Keratinocyte (primary cell): Measurements from ENCODE around the gene BSCL2. TPM values are rescaled to one million over a fixed set of nuclear protein-coding genes. Genes with fewer than 3 reads are reported as not detected.
A peak's percentile ranks its signal among the peaks of the same experiment; 100 is the strongest.

Source experiments
- DNase-seq: peaks from one replicate; pipeline ENCODE4 v3.0.0-alpha.2; 2011; ENCODE audit warnings: low read depth, missing footprints, low spot score
- FAIRE-seq: peaks from 2 replicates; lab custom pipeline; 2011; peaks lifted over from hg19 to GRCh38; lab: Jason Lieb, UNC
- H2AFZ ChIP-seq: 2 replicates; pipeline ENCODE4 v1.6.0; 2012; ENCODE audit warnings: low read length, control low read depth, inconsistent platforms; ENCODE audit not compliant: control insufficient read depth
- H3K27ac ChIP-seq: 2 replicates; pipeline ENCODE4 v1.5.1; 2011; ENCODE audit warnings: low read length; ENCODE audit not compliant: control insufficient read depth, insufficient read depth
- H3K27me3 ChIP-seq: 3 replicates; pipeline ENCODE4 v1.6.0; 2011; ENCODE audit warnings: low read length; ENCODE audit not compliant: control insufficient read depth, insufficient read depth; ENCODE audit errors: extremely low read depth
- H3K36me3 ChIP-seq, 2 experiments: 2 replicates in 1 of 2; 3 replicates in 1 of 2; pipeline ENCODE4 v1.5.1; 2011; ENCODE audit warnings: low read length in 2 of 2, mild to moderate bottlenecking in 1 of 2; ENCODE audit not compliant: control insufficient read depth in 2 of 2, insufficient read depth in 2 of 2; ENCODE audit errors: extremely low read depth in 1 of 2
- H3K4me1 ChIP-seq: 3 replicates; pipeline ENCODE4 v1.5.1; 2011; ENCODE audit warnings: low read length; ENCODE audit not compliant: control insufficient read depth, insufficient read depth; ENCODE audit errors: extremely low read depth
- H3K4me2 ChIP-seq: 3 replicates; pipeline ENCODE4 v1.6.0; 2011; ENCODE audit warnings: low read depth, low read length; ENCODE audit not compliant: control insufficient read depth, insufficient read depth; ENCODE audit errors: extremely low read depth
- H3K4me3 ChIP-seq, 3 experiments: fragments of 200-600 bp in 1 of 3; sonication (generic) in 1 of 3; 2 replicates in 2 of 3; 3 replicates in 1 of 3; pipeline ENCODE4 v1.5.1; 2011 to 2016; ENCODE audit warnings: low read length in 3 of 3, mild to moderate bottlenecking in 3 of 3, control low read depth in 2 of 3, inconsistent platforms in 1 of 3, low read depth in 1 of 3, mixed read lengths in 1 of 3, mixed run types in 1 of 3, moderate library complexity in 1 of 3; ENCODE audit not compliant: control insufficient read depth in 2 of 3, insufficient read depth in 2 of 3; ENCODE audit errors: extremely low read depth in 1 of 3
- H3K79me2 ChIP-seq: 2 replicates; pipeline ENCODE4 v1.6.0; 2012; ENCODE audit warnings: low read length; ENCODE audit not compliant: control insufficient read depth, insufficient read depth
- H3K9ac ChIP-seq: 3 replicates; pipeline ENCODE4 v1.6.0; 2011; ENCODE audit warnings: low read length; ENCODE audit not compliant: control insufficient read depth, insufficient read depth; ENCODE audit errors: extremely low read depth
- H3K9me1 ChIP-seq: 3 replicates; pipeline ENCODE4 v1.6.0; 2011; ENCODE audit warnings: low read length; ENCODE audit not compliant: control insufficient read depth, insufficient read depth; ENCODE audit errors: extremely low read depth
- H3K9me3 ChIP-seq: 2 replicates; pipeline ENCODE4 v1.5.1; 2012; ENCODE audit warnings: low read depth, low read length; ENCODE audit not compliant: control insufficient read depth
- H4K20me1 ChIP-seq: 3 replicates; pipeline ENCODE4 v1.6.0; 2011; ENCODE audit warnings: low read length; ENCODE audit not compliant: control insufficient read depth, insufficient read depth; ENCODE audit errors: extremely low read depth
- CTCF ChIP-seq, 3 experiments: IDR thresholded peaks in 1 of 3; conservative IDR thresholded peaks in 1 of 3; optimal IDR thresholded peaks in 1 of 3; 2 replicates in 2 of 3; 3 replicates in 1 of 3; pipeline versions ENCODE3 to v1.5.1; 2011; ENCODE audit warnings: low read length in 3 of 3, mild to moderate bottlenecking in 3 of 3, moderate library complexity in 2 of 3, control low read depth in 1 of 3, inconsistent platforms in 1 of 3; ENCODE audit not compliant: insufficient read depth in 2 of 3; ENCODE audit errors: extremely low read depth in 1 of 3
- EZH2 ChIP-seq: IDR thresholded peaks from one replicate; pipeline ENCODE4 v1.6.1; 2012; ENCODE audit warnings: inconsistent platforms, mild to moderate bottlenecking, low read length, moderate library complexity
- dilution Hi-C: fragments of 300-500 bp; cut with MboI; formaldehyde crosslinking; loops from one replicate; pipeline ENCODE4 v1.7.0; 2020; ENCODE audit warnings: low sequenced_read_pairs; ENCODE audit not compliant: extremely low pct_ligation_motif_present
- polyA plus RNA-seq, 5 experiments: library from polyadenylated mRNA; depleted of rRNA in 3 of 5; stranded (reverse) in 3 of 5; stranded (forward) in 1 of 5; unstranded in 1 of 5; fragments of >200 nt; gene quantifications; 1 replicate in 1 of 5; 2 replicates in 3 of 5; 3 replicates in 1 of 5; pipeline versions ENCODE4 v1.2.1 to v1.2.3, GENCODE V29; 2011 to 2012; ENCODE audit warnings: missing spikeins in 2 of 5, low read depth in 1 of 5, low replicate concordance in 1 of 5

The BSCL2 gene
- polyA plus RNA-seq, 1 donor (not counting 4 experiments of a cell fraction or from before 2014, with no cell fraction given) = 21.9 TPM

- Histone ChIP-seq H3K4me2 (peak overlapping the region; percentile 95), H3K9me1 (no peaks in the 10 kb centered on the region), H3K27ac (peak overlapping the region; percentile 86), H3K4me1 (peaks cover 25% of the 10 kb centered on the region), H3K9ac (peak overlapping the region; percentile 95), H2AFZ (no peak overlapping the region), H3K27me3 (no peaks in the 10 kb centered on the region), H3K4me3 (peak overlapping the region; percentile 93 to 97 (median 95)), H3K79me2 (peaks cover 42% of the 10 kb centered on the region), H3K36me3 (peaks cover 23 to 37% of the 10 kb centered on the region in 2 experiments), H3K9me3 (no peaks in the 10 kb centered on the region), H4K20me1 (peaks cover 4% of the 10 kb centered on the region)
- no peak for DNase-seq
- TF ChIP-seq CTCF (optimal IDR thresholded peaks at IDR 0.05 in 1 of 3, IDR thresholded peaks at IDR 0.05 in 1 of 3, conservative IDR thresholded peaks at IDR 0.05 in 1 of 3; ENCODE audit: extremely low read depth in 1 of 3, insufficient read depth in 2 of 3, low read length in 3 of 3) = peak in 1 of 3 experiments; percentile 13
- no peak for TF ChIP-seq EZH2
- dilution Hi-C loops = no loop called here
- FAIRE-seq = no peak
Observed at GRCh38 chr11:62665599-62666258, 41.5 kb downstream of the BSCL2 start.

- TF ChIP-seq CTCF (optimal IDR thresholded peaks at IDR 0.05 in 1 of 3, IDR thresholded peaks at IDR 0.05 in 1 of 3, conservative IDR thresholded peaks at IDR 0.05 in 1 of 3; ENCODE audit: extremely low read depth in 1 of 3, insufficient read depth in 2 of 3, low read length in 3 of 3) (no peak), EZH2 (no peak)
- Histone ChIP-seq H3K4me2 (peak within 1 kb of the TSS; percentile 95), H3K9me3 (no peaks in the 10 kb centered on the region), H3K36me3 (peaks cover 23 to 37% of the 10 kb centered on the region in 2 experiments), H3K9me1 (no peaks in the 10 kb centered on the region), H3K4me3 (peak within 1 kb of the TSS; percentile 93 to 97 (median 95)), H3K27ac (peak within 1 kb of the TSS; percentile 86), H4K20me1 (peaks cover 4% of the 10 kb centered on the region), H3K9ac (peak within 1 kb of the TSS; percentile 95), H3K27me3 (no peaks in the 10 kb centered on the region), H3K4me1 (peaks cover 24% of the 10 kb centered on the region), H3K79me2 (peaks cover 42% of the 10 kb centered on the region), H2AFZ (peak within 1 kb of the TSS; percentile 66)
- dilution Hi-C loops = no loop called here
- DNase-seq (peak; percentile 77), FAIRE-seq (no peak)
Observed at GRCh38 chr11:62665075-62665598, 42.1 kb downstream of the BSCL2 start, which contains the start of the genes C11orf98 and CSKMT. Gene C11orf98, minus strand, starts transcription at chr11:62665210. Its CDS starts 41 bp downstream, at chr11:62665169. Gene CSKMT, plus strand, starts transcription at chr11:62665312. Its CDS starts 568 bp downstream, at chr11:62665880.
